ENCODE results near the gene SMIM33. TPM values are rescaled to one million over a fixed set of nuclear protein-coding genes. Genes with fewer than 3 reads are reported as not detected.
"Not testable (repeated sequence)": the region's sequence is repeated elsewhere in the genome, so short reads cannot be mapped to it uniquely, and the experiment has no call there.

SMIM33 gene
- total RNA-seq, 2 donors from 2014 or later: 3.4 to 5.9 TPM

DNA sequence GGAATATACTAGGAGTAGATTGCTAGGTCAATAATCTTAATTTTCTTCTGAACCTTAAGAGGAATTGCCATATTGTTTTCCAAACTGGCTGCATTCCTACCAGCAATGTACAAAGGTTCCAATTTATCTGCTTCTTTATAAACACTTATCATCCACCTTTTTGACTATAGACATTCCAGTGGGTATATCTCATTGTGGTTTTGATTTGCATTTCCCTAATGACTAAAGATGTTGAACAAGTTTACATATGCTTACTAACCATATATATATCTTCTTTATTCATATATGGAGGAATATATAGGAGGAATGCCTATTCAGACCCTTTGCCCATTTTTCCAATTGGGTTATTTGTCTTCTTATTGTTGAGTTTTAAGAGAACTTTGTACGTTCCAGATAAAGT is 39.1 kb upstream of the SMIM33 start:
- DNase-seq: no peak
- Histone ChIP-seq H3K9me3 (no peaks in the 10 kb centered on the region), H3K27ac (no peak overlapping the region), H3K36me3 (no peaks in the 10 kb centered on the region), H3K4me1 (no peaks in the 10 kb centered on the region), H3K27me3 (no peaks in the 10 kb centered on the region), H3K4me3 (no peak overlapping the region), H3K9ac (ENCODE audit: low read depth in 2 of 2, low read length in 2 of 2) (no peak overlapping the region)
- TF ChIP-seq, protein P1, sequence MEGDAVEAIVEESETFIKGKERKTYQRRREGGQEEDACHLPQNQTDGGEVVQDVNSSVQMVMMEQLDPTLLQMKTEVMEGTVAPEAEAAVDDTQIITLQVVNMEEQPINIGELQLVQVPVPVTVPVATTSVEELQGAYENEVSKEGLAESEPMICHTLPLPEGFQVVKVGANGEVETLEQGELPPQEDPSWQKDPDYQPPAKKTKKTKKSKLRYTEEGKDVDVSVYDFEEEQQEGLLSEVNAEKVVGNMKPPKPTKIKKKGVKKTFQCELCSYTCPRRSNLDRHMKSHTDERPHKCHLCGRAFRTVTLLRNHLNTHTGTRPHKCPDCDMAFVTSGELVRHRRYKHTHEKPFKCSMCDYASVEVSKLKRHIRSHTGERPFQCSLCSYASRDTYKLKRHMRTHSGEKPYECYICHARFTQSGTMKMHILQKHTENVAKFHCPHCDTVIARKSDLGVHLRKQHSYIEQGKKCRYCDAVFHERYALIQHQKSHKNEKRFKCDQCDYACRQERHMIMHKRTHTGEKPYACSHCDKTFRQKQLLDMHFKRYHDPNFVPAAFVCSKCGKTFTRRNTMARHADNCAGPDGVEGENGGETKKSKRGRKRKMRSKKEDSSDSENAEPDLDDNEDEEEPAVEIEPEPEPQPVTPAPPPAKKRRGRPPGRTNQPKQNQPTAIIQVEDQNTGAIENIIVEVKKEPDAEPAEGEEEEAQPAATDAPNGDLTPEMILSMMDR (IDR thresholded peaks at IDR 0.05): no peak
- intact Hi-C loops (cut with DNase I): no loop called here

DNA sequence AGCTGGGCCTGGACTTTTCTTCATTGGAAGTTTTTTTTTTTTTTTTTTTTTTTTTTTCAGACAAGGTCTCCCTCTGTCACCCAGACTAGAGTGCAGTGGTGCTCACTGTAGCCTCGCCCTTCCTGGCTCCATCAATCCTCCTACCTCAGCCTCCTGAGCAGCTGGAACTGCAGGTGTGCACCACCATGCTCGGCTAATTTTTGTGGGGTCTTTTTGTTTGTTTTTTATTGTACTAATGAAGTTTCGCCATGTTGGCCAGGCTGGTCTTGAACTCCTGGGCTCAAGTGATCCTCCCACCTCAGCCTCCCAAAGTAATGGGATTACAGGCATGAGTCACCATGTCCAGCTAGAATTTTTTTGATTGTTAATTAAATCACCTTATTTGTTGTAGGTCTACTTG is 35.1 kb upstream of the SMIM33 start:
- Histone ChIP-seq H3K27ac (no peak overlapping the region), H3K4me1 (no peaks in the 10 kb centered on the region), H3K27me3 (no peaks in the 10 kb centered on the region), H3K36me3 (no peaks in the 10 kb centered on the region), H3K9me3 (no peaks in the 10 kb centered on the region), H3K9ac (ENCODE audit: low read depth in 2 of 2, low read length in 2 of 2) (no peak overlapping the region), H3K4me3 (no peak overlapping the region)
- TF ChIP-seq, protein P1 (IDR thresholded peaks at IDR 0.05): no peak
- intact Hi-C loops (cut with DNase I): no loop called here
- DNase-seq: no peak

DNA sequence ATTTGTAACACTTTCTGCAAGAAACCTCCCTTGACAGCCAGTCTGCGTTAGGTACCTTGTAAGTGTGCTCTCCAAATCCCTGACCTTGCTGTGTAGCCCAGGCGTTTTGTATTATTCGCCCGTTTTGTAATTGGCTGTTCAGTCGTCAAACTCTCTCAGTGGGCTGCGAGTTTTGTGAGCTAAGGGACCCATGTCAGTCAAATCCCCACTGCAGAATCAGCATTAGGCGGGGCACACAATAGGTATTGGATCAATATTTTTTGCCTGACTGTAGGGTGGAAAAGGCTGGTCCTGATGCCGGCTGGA is 32.1 kb upstream of the SMIM33 start:
- H3K4me1 ChIP-seq: no peaks in the 10 kb centered on the region
- H3K4me3 ChIP-seq: peak overlapping the region; percentile 87
- no peaks in the 10 kb centered on the region for H3K9me3 ChIP-seq
- no peaks in the 10 kb centered on the region for H3K36me3 ChIP-seq
- TF ChIP-seq, protein P1 (IDR thresholded peaks at IDR 0.05): no peak
- H3K27me3 ChIP-seq: no peaks in the 10 kb centered on the region
- DNase-seq: no peak
- intact Hi-C loops (cut with DNase I): no loop called here
- peak overlapping the region; percentile 92 for H3K27ac ChIP-seq
- peak overlapping the region; percentile 81 to 88 for H3K9ac ChIP-seq (ENCODE audit: low read depth in 2 of 2, low read length in 2 of 2)

DNA sequence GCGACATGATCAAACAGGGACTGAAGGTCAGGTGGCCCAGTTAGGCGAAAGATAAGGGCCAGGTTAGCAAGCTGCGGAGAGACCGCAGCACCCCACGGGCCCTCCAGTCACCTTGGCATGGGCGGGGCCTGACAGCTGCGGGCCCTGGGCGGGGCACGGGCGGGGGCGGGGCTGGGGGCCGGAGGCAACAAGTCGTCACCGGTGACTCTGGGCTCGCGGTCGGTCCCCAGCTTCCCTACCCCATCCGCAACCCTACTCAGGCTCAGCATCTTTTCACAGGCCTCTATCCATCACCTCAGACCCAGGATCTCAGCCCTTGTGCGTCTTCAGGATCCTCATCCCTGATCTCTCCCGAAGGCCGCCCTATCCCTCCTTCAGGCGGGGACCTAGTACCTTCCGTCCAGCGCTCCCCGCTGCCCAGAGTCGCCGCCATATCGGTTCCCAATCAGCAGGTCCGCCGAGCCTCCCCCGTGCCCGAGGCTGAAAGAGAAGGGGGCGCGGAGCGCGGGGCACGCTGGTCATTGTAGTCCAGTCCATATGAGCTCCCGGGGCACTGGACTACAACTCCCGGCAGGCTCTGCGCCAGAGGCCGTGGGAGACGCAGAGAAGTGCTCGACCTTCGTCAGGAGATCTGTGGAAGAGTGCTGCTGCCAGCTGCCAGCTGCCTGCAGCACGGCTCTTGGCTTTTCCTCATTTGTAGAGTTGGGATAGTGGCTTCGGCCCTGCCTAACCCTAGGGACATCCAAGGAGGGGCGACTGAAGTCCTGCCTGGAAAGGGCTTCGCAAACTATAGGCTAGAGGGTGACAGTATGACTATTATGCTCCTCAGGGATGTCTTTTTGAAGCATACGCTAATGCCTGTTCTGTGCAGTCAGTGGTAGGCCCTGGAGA is 31.5 kb upstream of the SMIM33 start, which contains the start of gene DNAJC18:
Gene DNAJC18, minus strand, starts transcription at position 513 of the 891 bp plus-strand sequence. Its CDS starts 80 bp downstream, at position 433.
- intact Hi-C loops (cut with DNase I): no loop called here

DNA sequence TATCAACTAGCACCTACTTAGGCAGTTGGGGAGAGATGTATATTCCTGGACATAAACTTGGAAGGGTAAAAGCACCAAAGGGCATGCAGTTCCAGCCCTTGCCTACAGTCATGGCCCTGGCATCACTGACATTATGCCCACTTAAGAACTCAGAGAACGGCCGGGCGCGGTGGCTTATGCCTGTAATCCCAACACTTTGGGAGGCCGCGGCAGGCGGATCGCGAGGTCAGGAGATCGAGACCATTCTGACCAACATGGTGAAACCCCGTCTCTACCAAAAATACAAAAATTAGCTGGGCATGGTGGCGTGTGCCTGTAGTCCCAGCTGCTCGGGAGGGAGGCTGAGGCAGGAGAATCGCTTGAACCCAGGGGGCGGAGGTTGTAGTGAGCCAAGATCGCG is 30.4 kb upstream of the SMIM33 start:
- H3K27ac ChIP-seq; H3K9ac ChIP-seq (ENCODE audit: low read depth in 2 of 2, low read length in 2 of 2); DNase-seq; H3K4me1 ChIP-seq; H3K36me3 ChIP-seq; H3K9me3 ChIP-seq; intact Hi-C loops (cut with DNase I); H3K4me3 ChIP-seq; H3K27me3 ChIP-seq: not testable (repeated sequence)

More for the DNA sequence above, 31.5 kb upstream of the SMIM33 start, which contains the start of gene DNAJC18:
- no peaks in the 10 kb centered on the region for H3K27me3 ChIP-seq
- no peaks in the 10 kb centered on the region for H3K36me3 ChIP-seq
- peak within 1 kb of the TSS; percentile 87 for H3K4me3 ChIP-seq
- H3K4me1 ChIP-seq: no peaks in the 10 kb centered on the region
- DNase-seq: peak; percentile 95
- H3K9me3 ChIP-seq: no peaks in the 10 kb centered on the region
- TF ChIP-seq, protein P1 (IDR thresholded peaks at IDR 0.05): no peak
- H3K27ac ChIP-seq: peak within 1 kb of the TSS; percentile 92
- peak within 1 kb of the TSS; percentile 81 to 88 for H3K9ac ChIP-seq (ENCODE audit: low read depth in 2 of 2, low read length in 2 of 2)

DNA sequence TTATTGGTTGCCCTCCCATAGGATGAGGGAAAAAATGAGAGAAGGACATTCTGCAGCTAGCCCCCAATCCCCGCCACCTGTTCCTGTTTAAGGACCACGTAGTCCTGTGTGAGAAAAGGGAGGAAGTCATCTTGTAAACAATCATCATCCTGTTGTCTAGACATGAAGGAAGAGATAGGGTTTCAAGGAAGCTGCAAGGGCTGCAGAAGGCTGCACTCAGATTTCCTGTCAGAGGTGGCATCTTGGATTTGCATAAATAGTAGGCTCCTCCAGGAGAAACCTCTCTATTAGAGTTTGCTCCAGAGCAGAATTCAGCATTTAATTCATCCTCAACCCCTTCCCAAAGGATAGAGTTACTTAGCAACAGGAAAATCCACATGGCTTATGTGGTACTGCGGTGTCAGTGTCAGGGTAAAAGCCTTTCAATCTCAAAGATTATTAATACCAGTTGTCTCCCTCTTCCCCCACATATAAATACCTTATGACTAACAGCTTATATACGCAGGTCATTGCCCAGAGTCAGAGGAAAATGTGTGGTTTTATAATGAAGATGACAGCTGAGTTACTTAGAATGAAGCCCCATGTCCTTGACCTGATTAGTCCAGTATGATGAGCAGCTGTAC is 26.9 kb upstream of the SMIM33 start:
- no peaks in the 10 kb centered on the region for H3K9me3 ChIP-seq
- no peaks in the 10 kb centered on the region for H3K27me3 ChIP-seq
- TF ChIP-seq, protein P1 (IDR thresholded peaks at IDR 0.05): no peak
- no peak for DNase-seq
- intact Hi-C loops (cut with DNase I): no loop called here
- no peaks in the 10 kb centered on the region for H3K36me3 ChIP-seq
- no peak overlapping the region for H3K4me3 ChIP-seq
- H3K27ac ChIP-seq: no peak overlapping the region
- H3K4me1 ChIP-seq: no peaks in the 10 kb centered on the region
- H3K9ac ChIP-seq (ENCODE audit: low read depth in 2 of 2, low read length in 2 of 2): no peak overlapping the region

All from colonic mucosa (tissue), 4 donors.